Gastroesophageal sphincter (tissue), 4 donors: ENCODE measurements around the gene PXT1. TPM values are rescaled to one million over a fixed set of nuclear protein-coding genes. Genes with fewer than 3 reads are reported as not detected.

Source experiments
- ATAC-seq: fragments of 150-250 bp; one replicate; pipeline ENCODE4 v1.9.1; 2016; ENCODE audit warnings: mild to moderate bottlenecking, moderate library complexity
- H3K27ac ChIP-seq, 4 donors: fragments of 200-600 bp; sonication (generic) in 3 of 4; 1 replicate in 3 of 4; 2 replicates in 1 of 4; pipeline ENCODE4 v1.5.1; 2016 to 2019
- H3K27me3 ChIP-seq: fragments of 200-600 bp; sonication (generic); one replicate; pipeline ENCODE4 v1.5.1; 2019
- H3K36me3 ChIP-seq, 2 donors: fragments of 200-600 bp; sonication (generic); one replicate each; pipeline ENCODE4 v1.5.1; 2019; ENCODE audit warnings: control low read depth in 1 of 2
- H3K4me1 ChIP-seq, 3 donors: fragments of 200-600 bp; sonication (generic); 1 replicate in 2 of 3; 2 replicates in 1 of 3; pipeline ENCODE4 v1.5.1; 2016 to 2019; ENCODE audit warnings: control low read depth in 2 of 3
- H3K4me3 ChIP-seq, 2 donors: fragments of 200-600 bp; sonication (generic); one replicate each; pipeline ENCODE4 v1.5.1; 2019; ENCODE audit warnings: mild to moderate bottlenecking in 1 of 2, moderate library complexity in 1 of 2
- H3K9me3 ChIP-seq, 3 donors: fragments of 200-600 bp; sonication (generic); one replicate each; pipeline ENCODE4 v1.5.1; 2017 to 2019; ENCODE audit warnings: control low read depth in 2 of 3
- EP300 ChIP-seq: sonication (generic); formaldehyde crosslinking; IDR thresholded peaks from one replicate; pipeline ENCODE4 v1.6.1; 2017; ENCODE audit warnings: antibody characterized with exemption, mild to moderate bottlenecking
- POLR2A ChIP-seq, 2 donors: fragments of 450-650 bp; IDR thresholded peaks; one replicate each; pipeline ENCODE4 v1.6.1; 2017; ENCODE audit warnings: antibody characterized with exemption in 2 of 2, mild to moderate bottlenecking in 2 of 2, moderate library complexity in 1 of 2
- POLR2AphosphoS5 ChIP-seq: sonication (generic); formaldehyde crosslinking; IDR thresholded peaks from one replicate; pipeline ENCODE4 v1.6.1; 2017; ENCODE audit warnings: antibody characterized with exemption
- WGBS, 2 donors: methylation state at CpG; one replicate each; pipeline ENCODE4 v1.1.5; 2018; ENCODE audit warnings: low coverage in 1 of 2; 5-methylcytosine and 5-hydroxymethylcytosine counted together
- total RNA-seq, 4 donors: library from RNA; depleted of rRNA; stranded (reverse); fragments of >200 nt; gene quantifications; one replicate each; pipeline ENCODE4 v1.1.0, GENCODE V29; 2016
- TF ChIP-seq, protein P1 (sequence below), 4 experiments: fragments of 200-600 bp in 2 of 4; fragments of 450-650 bp in 2 of 4; sonication (generic) in 1 of 4; IDR thresholded peaks; one replicate each; pipeline ENCODE4 v1.5.1; 2017 to 2019; ENCODE audit warnings: antibody characterized with exemption in 4 of 4, mild to moderate bottlenecking in 2 of 4, moderate library complexity in 2 of 4

The PXT1 gene
- total RNA-seq, 4 donors from 2014 or later: 2.0 TPM; not detected in 3

DNA sequence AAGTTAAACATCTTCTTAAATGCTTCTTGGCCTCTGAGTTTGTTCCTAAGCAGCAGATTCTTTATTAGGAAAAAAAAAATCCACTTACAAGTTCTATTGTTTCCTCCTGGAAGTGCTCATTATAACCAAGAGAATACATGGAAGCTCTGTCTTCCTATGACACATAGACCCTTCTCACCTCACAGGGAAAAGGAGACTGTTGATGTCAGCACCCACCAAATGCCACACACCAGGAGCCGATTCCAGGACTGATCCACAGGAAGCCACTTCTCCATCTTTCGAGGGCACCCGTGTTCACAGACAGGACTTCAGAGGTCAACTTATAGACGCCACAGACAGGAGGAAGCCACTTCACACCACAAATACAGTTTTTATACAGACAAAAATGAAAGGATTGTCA, 92.6 kb downstream of the PXT1 start:
- Histone ChIP-seq H3K27me3 (no peaks in the 10 kb centered on the region), H3K27ac (no peak overlapping the region), H3K36me3 (no peaks in the 10 kb centered on the region), H3K4me3 (no peak overlapping the region), H3K4me1 (peaks cover 0 to 5% (median 0%) of the 10 kb centered on the region in 3 donors), H3K9me3 (no peaks in the 10 kb centered on the region)
- ATAC-seq: no peak
- WGBS, 2 donors: 76% methylated on average over 4 of the region's 4 CpGs; no CpG with 5 or more reads in 1 of the 2 donors
- no peak for TF ChIP-seq EP300
- no peak for TF ChIP-seq POLR2AphosphoS5
- TF ChIP-seq, protein P1, sequence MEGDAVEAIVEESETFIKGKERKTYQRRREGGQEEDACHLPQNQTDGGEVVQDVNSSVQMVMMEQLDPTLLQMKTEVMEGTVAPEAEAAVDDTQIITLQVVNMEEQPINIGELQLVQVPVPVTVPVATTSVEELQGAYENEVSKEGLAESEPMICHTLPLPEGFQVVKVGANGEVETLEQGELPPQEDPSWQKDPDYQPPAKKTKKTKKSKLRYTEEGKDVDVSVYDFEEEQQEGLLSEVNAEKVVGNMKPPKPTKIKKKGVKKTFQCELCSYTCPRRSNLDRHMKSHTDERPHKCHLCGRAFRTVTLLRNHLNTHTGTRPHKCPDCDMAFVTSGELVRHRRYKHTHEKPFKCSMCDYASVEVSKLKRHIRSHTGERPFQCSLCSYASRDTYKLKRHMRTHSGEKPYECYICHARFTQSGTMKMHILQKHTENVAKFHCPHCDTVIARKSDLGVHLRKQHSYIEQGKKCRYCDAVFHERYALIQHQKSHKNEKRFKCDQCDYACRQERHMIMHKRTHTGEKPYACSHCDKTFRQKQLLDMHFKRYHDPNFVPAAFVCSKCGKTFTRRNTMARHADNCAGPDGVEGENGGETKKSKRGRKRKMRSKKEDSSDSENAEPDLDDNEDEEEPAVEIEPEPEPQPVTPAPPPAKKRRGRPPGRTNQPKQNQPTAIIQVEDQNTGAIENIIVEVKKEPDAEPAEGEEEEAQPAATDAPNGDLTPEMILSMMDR (IDR thresholded peaks at IDR 0.05): no peak
- no peak for TF ChIP-seq POLR2A (IDR thresholded peaks at IDR 0.05)

DNA sequence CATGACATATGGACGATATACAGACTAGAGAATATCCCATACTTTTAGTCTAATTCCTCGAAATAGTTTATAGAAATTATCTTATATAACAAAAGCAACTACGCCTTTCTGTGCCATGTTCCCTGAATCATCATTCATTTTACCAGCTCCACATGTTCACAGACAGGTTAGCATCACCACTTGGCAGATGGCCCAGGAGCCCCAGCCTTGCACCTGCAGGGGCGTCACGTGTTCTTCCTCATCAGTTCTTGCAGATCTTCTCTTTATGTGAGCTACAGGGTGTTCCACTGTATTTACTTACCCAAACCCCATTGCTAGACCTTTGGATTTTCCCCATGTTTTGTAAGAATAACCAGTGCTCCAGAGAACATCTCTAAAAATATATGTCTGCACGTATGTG, 93.4 kb downstream of the PXT1 start:
- no peak for ATAC-seq
- H3K4me3 ChIP-seq: no peak overlapping the region
- H3K27ac ChIP-seq: no peak overlapping the region
- no peaks in the 10 kb centered on the region for H3K27me3 ChIP-seq
- TF ChIP-seq, protein P1 (IDR thresholded peaks at IDR 0.05): no peak
- TF ChIP-seq POLR2A (IDR thresholded peaks at IDR 0.05) (no peak), POLR2AphosphoS5 (no peak), EP300 (no peak)
- no peaks in the 10 kb centered on the region for H3K36me3 ChIP-seq
- peaks cover 0 to 5% (median 0%) of the 10 kb centered on the region in 3 donors for H3K4me1 ChIP-seq
- WGBS, 2 donors: 81 to 84% methylated on average over 5 to 6 of the region's 6 CpGs
- no peaks in the 10 kb centered on the region for H3K9me3 ChIP-seq

DNA sequence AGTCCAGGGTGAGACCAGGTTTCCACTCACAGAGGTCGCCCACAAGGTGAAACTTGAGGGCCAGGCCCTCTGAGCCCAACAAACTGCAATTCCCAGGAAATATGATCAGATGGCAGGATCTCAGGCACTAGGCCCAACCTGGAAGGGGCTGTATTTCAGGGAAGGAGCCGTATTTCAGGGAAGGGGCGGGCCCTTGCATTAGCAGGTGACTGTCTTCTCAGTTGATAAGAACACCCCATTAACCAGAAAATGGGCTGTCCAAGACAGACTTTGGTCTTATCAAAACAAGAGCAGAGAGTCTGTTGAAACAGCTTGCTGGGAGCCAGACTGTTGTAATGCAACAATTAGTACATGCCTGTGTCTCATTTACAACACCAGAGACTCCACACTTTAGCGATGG, 95.0 kb downstream of the PXT1 start:
- no peaks in the 10 kb centered on the region for H3K36me3 ChIP-seq
- no peak overlapping the region for H3K27ac ChIP-seq
- H3K4me1 ChIP-seq: peaks cover 0 to 5% (median 0%) of the 10 kb centered on the region in 3 donors
- no peak overlapping the region for H3K4me3 ChIP-seq
- TF ChIP-seq EP300 (no peak), POLR2AphosphoS5 (no peak), POLR2A (IDR thresholded peaks at IDR 0.05) (no peak)
- TF ChIP-seq, protein P1 (IDR thresholded peaks at IDR 0.05): no peak
- no peak for ATAC-seq
- WGBS, 2 donors: 94 to 95% methylated on average over 3 of the region's 4 CpGs
- no peaks in the 10 kb centered on the region for H3K27me3 ChIP-seq
- no peaks in the 10 kb centered on the region for H3K9me3 ChIP-seq

DNA sequence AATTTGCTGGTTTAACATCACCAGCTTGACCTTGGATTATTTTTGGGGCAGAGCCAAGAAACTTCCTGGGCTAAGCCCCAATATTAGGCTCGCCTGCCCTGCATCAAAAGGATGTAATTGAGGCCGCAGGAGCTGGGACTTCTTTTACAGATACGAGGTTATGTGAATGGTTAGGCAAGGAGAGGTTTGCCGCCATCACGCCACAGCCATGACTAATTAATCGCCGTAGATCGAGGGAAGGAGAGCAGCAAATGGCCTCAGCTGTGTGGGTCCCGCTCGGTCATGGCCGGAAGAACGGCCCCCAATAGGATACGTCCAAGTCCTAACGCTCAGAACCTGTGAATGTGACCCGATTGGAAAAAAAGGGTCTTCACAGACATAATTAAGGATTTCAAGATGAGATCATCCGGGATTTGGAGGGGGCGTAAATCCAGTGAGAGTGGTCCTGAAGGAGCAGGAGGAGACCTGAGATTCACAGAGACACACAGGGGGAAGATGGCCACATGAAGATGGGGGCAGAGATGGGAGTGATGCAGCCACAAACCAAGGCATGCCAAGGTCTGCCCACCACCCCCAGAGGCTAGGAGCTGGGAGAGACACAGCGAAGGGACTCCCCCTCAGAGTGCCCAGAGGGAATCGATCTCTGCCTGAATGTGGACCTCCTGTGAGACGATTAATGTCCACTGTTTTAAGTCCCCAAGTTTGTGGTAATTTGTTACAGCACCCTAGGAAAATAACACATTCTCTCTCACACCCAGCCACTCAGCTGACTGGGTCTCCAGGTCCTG, 96.0 kb downstream of the PXT1 start:
- ATAC-seq: no peak
- Histone ChIP-seq H3K4me1 (peaks cover 0 to 5% (median 0%) of the 10 kb centered on the region in 3 donors), H3K9me3 (no peaks in the 10 kb centered on the region), H3K36me3 (no peaks in the 10 kb centered on the region), H3K27ac (no peak overlapping the region), H3K4me3 (no peak overlapping the region), H3K27me3 (peaks cover 3% of the 10 kb centered on the region)
- 86 to 92% methylated on average over 14 to 15 of the region's 20 CpGs for WGBS, 2 donors
- TF ChIP-seq EP300 (no peak), POLR2A (IDR thresholded peaks at IDR 0.05) (no peak), POLR2AphosphoS5 (no peak)
- TF ChIP-seq, protein P1 (IDR thresholded peaks at IDR 0.05): no peak
